HEK293T (cell line): ENCODE results near the gene TAOK2.

Source experiments
- ARNT ChIP-seq: fragments of 450-650 bp; IDR thresholded peaks from 2 replicates; pipeline ENCODE4 v1.6.1; 2017; ENCODE audit warnings: mild to moderate bottlenecking
- BHLHE40 ChIP-seq: fragments of 450-650 bp; IDR thresholded peaks from 2 replicates; pipeline ENCODE4 v1.6.1; 2016; ENCODE audit warnings: mild to moderate bottlenecking, moderate library complexity, borderline replicate concordance
- CTBP1 ChIP-seq: fragments of 450-650 bp; IDR thresholded peaks from 2 replicates; pipeline ENCODE4 v1.6.1; 2016; ENCODE audit warnings: borderline replicate concordance
- ELF4 ChIP-seq: fragments of 450-650 bp; IDR thresholded peaks from 2 replicates; pipeline ENCODE4 v1.6.1; 2017; ENCODE audit warnings: antibody characterized with exemption
- FOXA1 ChIP-seq: fragments of 450-650 bp; IDR thresholded peaks from 2 replicates; pipeline ENCODE4 v1.6.1; 2016; ENCODE audit warnings: mild to moderate bottlenecking
- FOXK2 ChIP-seq: fragments of 450-650 bp; IDR thresholded peaks from 2 replicates; pipeline ENCODE4 v1.6.1; 2016; ENCODE audit warnings: mild to moderate bottlenecking
- FOXM1 ChIP-seq: fragments of 450-650 bp; IDR thresholded peaks from 2 replicates; pipeline ENCODE4 v1.6.1; 2017; ENCODE audit warnings: mild to moderate bottlenecking, borderline replicate concordance
- NFRKB ChIP-seq: fragments of 450-650 bp; IDR thresholded peaks from 2 replicates; pipeline ENCODE4 v1.6.1; 2016; ENCODE audit warnings: mild to moderate bottlenecking, moderate library complexity
- SP1 ChIP-seq: fragments of 450-650 bp; IDR thresholded peaks from 2 replicates; pipeline ENCODE4 v1.6.1; 2017
- SUZ12 ChIP-seq: fragments of 450-650 bp; IDR thresholded peaks from 2 replicates; pipeline ENCODE4 v1.6.1; 2016; ENCODE audit warnings: mild to moderate bottlenecking
- TARDBP ChIP-seq: fragments of 450-650 bp; IDR thresholded peaks from 2 replicates; pipeline ENCODE4 v1.6.1; 2016
- ZNF384 ChIP-seq: fragments of 450-650 bp; IDR thresholded peaks from 2 replicates; pipeline ENCODE4 v1.6.1; 2016
- TF ChIP-seq, protein P1 (sequence below): fragments of 450-650 bp; IDR thresholded peaks from 2 replicates; pipeline ENCODE4 v1.6.1; 2016

DNA sequence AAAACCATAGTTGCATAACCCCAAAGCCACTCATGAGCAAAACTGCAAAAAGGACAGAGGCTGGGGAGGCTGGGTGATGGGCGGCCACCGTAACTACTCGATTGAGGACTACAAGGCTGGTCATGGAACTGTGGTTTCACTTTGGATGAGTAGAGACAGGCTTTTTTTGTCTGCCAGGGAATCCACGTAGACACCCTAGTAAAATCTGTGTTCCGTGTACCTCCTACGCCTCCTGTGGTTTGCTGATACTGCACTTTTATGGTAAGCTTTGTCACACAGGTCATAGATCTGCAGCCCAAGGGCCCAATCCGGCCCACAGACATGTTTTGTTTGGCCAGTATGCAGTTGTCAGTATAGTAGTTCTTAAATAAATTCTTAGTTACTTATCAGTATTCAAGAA, 59.6 kb downstream of the TAOK2 start:
- TF ChIP-seq FOXM1, result no peak
- no peak for TF ChIP-seq ELF4
- TF ChIP-seq SP1, result no peak
- TF ChIP-seq CTBP1, result no peak
- TF ChIP-seq, protein P1, sequence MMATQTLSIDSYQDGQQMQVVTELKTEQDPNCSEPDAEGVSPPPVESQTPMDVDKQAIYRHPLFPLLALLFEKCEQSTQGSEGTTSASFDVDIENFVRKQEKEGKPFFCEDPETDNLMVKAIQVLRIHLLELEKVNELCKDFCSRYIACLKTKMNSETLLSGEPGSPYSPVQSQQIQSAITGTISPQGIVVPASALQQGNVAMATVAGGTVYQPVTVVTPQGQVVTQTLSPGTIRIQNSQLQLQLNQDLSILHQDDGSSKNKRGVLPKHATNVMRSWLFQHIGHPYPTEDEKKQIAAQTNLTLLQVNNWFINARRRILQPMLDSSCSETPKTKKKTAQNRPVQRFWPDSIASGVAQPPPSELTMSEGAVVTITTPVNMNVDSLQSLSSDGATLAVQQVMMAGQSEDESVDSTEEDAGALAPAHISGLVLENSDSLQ, result no peak
- no peak for TF ChIP-seq NFRKB
- no peak for TF ChIP-seq FOXA1
- no peak for TF ChIP-seq ARNT
- no peak for TF ChIP-seq BHLHE40
- no peak for TF ChIP-seq TARDBP
- no peak for TF ChIP-seq FOXK2
- no peak for TF ChIP-seq ZNF384
- no peak for TF ChIP-seq SUZ12
